Esophagus squamous epithelium (tissue), 4 donors: Measurements from ENCODE around the gene ITSN2.

Experiments used
- CTCF ChIP-seq, 6 experiments: fragments of 450-650 bp in 4 of 6; fragments of 200-600 bp in 2 of 6; sonication (generic) in 2 of 6; IDR thresholded peaks; one replicate each; pipeline ENCODE4 v1.5.1; 2016 to 2019; ENCODE audit warnings: antibody characterized with exemption in 6 of 6, mild to moderate bottlenecking in 4 of 6, moderate library complexity in 4 of 6
- POLR2A ChIP-seq, 4 donors: fragments of 450-650 bp; IDR thresholded peaks; one replicate each; pipeline ENCODE4 v1.6.1; 2017; ENCODE audit warnings: antibody characterized with exemption in 4 of 4, mild to moderate bottlenecking in 4 of 4, moderate library complexity in 3 of 4

- TF ChIP-seq CTCF (IDR thresholded peaks at IDR 0.05): no peak
- TF ChIP-seq POLR2A (IDR thresholded peaks at IDR 0.05): no peak
These were observed 611 bp upstream of the ITSN2 start for GRCh38 chr2:24360963-24361330.
